HUDEP-2 (cell line): Measurements from ENCODE around the gene RFX2.

ENCODE experiments used
- DNase-seq, 76 experiments: peaks; one replicate each; lab custom pipeline; 2025; ENCODE audit not compliant: unreplicated experiment in 76 of 76; lab: John Stamatoyannopoulos, UW

RFX2 gene

GRCh38 chr19:5960005-5961001 lies 150.0 kb downstream of the RFX2 start:
- no peak for DNase-seq

DNA sequence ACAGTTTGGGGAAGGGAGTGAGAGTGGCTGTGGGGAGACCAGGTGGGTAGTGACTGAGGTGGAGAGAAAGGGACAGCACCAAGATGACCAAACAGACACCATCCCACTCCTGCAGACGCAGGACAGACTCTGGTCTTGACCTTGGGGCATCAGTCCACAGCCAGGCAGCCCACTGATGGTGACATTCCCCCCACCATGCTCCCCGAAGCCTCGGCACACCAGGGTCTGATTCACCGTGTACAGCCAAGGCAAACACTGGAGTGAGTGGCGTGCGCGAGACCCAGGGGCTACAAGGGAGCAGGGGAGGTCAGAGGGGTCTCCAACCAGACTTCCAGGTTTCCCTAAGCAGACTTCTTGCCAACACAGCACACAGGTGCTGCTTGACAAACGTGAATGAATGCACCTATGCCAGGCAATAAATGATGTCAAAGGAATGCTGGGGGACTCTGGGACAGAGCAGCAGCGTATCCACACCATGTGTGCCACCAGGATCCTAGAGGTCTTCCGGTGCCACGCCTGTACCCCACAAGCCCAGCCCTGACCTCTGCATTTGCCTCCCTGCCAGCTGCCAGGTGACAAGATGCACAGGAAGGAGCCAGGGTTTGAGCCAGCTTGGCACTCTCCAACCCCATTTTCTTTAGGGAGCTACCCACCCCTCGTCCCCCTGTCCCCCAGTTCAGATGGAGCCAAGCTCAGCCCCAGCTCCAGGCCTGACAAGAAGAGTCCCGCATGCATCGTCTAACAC lies 150.9 kb downstream of the RFX2 start:
- no peak for DNase-seq

- no peak for DNase-seq
These were observed 151.5 kb downstream of the RFX2 start for GRCh38 chr19:5958851-5959122.

GRCh38 chr19:5958074-5958850 lies 152.0 kb downstream of the RFX2 start:
- DNase-seq, result no peak

- DNase-seq, result no peak
These were observed 153.1 kb downstream of the RFX2 start for GRCh38 chr19:5957170-5957569.

- no peak for DNase-seq
These were observed 153.6 kb downstream of the RFX2 start for GRCh38 chr19:5956728-5957127.

DNA sequence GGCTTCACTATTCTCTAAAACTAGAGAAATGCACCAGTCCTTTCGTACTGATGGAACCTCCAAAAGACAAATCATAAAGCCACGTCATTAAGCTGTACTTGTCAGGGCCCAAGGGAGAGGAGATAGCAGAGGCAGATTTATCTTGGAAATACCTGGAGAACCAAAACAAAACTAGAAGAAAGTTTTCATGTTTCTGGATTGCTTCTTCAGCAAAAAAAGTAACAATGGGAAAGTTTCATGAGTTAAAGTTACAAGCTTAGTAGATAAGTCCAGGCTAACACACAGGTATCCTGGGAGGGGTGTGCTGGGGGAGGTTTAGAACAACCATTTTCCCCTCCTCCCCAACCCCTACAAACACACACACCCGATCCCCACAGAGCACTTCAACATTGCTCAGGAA lies 154.0 kb downstream of the RFX2 start:
- DNase-seq, result no peak

GRCh38 chr19:5955636-5955935 lies 154.7 kb downstream of the RFX2 start:
- DNase-seq, result no peak

GRCh38 chr19:5954293-5954692 lies 156.0 kb downstream of the RFX2 start:
- DNase-seq, result no peak

DNA sequence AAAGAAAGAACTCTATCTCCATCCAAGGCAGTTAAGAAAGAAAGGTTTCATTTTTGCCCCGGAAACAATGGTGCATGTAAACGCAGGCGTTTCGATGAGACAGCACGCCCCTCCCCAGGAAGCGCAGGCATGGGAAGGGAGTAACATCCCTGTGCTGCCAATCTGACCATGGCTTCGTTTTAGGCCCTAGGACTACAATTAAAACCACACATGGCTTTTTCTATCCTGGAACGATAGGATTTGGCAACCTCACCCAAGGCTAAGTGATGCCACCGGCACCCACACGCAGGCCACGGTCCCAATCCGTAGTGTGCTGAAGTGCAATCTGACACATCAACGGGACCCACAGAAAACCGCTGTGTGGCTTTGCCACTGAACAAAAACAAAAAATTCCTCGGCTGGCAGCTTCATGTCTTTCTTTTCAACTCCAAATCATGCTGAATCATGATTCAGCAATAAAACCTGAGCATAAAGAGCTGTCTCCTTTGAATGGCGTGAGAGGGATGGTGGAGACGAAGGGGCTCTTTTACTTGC lies 156.6 kb downstream of the RFX2 start:
- no peak for DNase-seq

GRCh38 chr19:5953030-5953589 lies 157.2 kb downstream of the RFX2 start:
- no peak for DNase-seq

GRCh38 chr19:5952193-5953029 lies 157.9 kb downstream of the RFX2 start:
- DNase-seq, result no peak

GRCh38 chr19:5951338-5951861 lies 158.9 kb downstream of the RFX2 start:
- DNase-seq, result no peak

GRCh38 chr19:5950741-5951140 lies 159.6 kb downstream of the RFX2 start:
- no peak for DNase-seq

DNA sequence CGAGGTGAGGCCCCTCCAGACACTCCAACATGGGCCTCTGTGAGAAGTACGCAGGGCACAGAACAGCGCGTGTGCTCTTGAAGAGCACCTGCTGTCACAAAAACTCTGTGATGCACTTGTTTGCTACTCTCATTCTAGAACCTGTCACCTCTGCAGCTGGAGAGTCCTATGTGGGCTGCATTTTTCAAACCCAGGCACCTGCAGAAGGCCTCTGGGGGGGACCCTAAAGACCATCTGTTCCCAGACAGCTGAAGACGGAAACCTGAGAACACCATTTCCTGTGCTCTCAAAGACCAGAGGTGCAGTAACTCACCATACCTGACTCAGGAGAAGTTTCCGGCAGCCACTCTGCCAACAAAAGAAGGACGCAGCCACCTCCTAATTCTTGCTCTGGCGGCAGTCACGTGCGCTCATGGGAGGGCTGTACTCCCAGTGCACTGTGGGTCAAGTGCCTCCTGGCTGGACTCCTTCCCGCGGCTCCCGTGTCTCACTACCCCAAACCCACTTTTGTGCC lies 160.5 kb downstream of the RFX2 start:
- no peak for DNase-seq

DNA sequence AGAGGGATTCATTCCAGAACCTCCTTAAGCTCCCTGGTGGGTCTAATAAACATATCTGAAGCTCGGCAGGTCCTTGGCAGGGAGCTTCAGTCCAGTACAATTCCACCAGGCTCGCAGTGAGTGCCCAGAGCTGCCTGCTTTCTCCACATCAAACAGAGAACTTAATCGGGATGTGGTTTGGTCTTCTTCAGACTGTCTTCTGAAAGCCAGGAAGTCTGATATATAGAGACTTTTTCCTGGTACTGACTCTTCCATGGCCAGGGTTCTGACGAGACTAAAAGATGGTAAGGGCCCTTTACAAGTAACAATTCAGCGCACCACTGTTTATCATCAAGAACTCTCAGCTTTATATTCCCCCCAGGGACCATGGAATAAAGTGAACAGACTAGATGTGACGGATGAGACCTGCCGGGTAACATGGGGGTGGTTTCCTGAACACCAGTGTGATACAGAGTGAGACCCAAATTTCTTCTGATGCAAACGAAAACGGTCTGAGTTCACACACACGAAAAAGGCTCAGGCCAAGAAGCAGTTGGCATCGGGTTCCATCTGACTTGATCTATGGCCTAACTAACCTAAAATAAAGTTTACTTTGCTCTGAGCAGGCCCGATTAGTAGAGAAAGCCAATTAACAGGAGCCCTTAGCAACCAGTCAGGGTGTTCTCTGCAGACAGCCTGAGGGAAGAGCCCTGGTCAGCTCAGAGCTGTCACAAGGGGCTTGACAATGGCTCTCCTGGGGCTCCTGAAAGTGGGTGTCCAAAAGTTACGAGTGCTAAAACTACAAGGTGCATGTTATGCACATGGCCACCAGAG lies 161.3 kb downstream of the RFX2 start:
- DNase-seq, result no peak

DNA sequence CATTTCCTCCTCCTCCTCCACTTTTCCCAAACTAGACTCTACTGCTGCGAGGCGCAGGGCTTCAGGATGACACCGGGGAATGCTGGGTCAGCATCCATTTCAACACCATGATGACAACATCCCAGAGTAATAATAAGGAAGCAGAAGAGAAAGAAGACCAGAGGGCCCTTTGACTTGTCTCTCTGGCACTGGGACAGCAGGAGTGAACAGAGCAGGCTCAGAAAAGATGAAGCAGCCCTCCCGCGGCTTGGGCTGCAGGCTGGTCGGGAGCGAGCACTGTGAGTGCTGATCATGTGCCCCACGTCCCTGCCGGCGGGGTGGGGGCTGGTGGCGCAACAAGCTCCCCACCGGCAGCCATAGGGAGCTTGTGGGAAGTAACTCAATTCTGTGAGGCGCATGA lies 162.9 kb downstream of the RFX2 start:
- no peak for DNase-seq

- DNase-seq, result no peak
These were observed 166.7 kb downstream of the RFX2 start for GRCh38 chr19:5943623-5944022.
